IPS-18a (cell line): ENCODE results near the gene NOS2.
"Not testable (repeated sequence)": the region's sequence is repeated elsewhere in the genome, so short reads cannot be mapped to it uniquely, and the experiment has no call there.

Experiments
- H3K27ac ChIP-seq: one replicate; pipeline ENCODE4 v1.5.1; 2013; ENCODE audit warnings: low read length
- H3K27me3 ChIP-seq: one replicate; pipeline ENCODE4 v1.6.1; 2013; ENCODE audit warnings: mild to moderate bottlenecking, low read length; ENCODE audit not compliant: control insufficient read depth, insufficient read depth
- H3K36me3 ChIP-seq: one replicate; pipeline ENCODE4 v1.6.1; 2013; ENCODE audit warnings: low read depth, low read length; ENCODE audit not compliant: control insufficient read depth
- H3K4me1 ChIP-seq: one replicate; pipeline ENCODE4 v1.6.1; 2013; ENCODE audit warnings: low read depth, low read length; ENCODE audit not compliant: control insufficient read depth
- H3K4me3 ChIP-seq: one replicate; pipeline ENCODE4 v1.5.1; 2013; ENCODE audit warnings: low read length
- H3K9ac ChIP-seq: one replicate; pipeline ENCODE4 v1.6.1; 2013; ENCODE audit warnings: mild to moderate bottlenecking, low read length, moderate library complexity
- H3K9me3 ChIP-seq: one replicate; pipeline ENCODE4 v1.6.1; 2013; ENCODE audit warnings: low read depth, low read length; ENCODE audit not compliant: control insufficient read depth

NOS2 gene

DNA sequence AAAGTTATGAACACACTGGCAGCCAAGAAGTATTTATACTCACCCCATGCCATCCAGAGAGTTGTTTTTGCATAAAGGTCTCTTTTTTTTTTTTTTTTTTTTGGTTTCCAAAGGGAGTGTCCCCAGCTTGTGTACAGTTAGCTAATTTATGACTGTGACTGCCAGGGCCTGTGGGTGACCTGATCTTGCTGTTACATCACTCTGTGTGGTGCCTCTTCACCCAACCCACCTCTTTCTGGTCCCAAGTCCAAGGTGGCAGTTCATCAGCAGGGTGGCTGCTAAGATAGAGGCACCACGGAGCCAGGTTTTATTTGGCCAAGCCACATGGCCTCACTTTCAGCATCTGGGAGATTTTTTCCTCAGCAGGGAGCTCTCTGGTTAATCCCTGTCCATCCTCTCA lies at the start of gene NOS2:
Gene NOS2 (minus strand): TSS at position 8 of the 400 bp plus-strand sequence. CDS start 1,720 bp downstream, outside the sequence.
- Histone ChIP-seq H3K9me3 (no peaks in the 10 kb centered on the region), H3K36me3 (no peaks in the 10 kb centered on the region), H3K4me3 (no peak within 1 kb of the TSS), H3K9ac (no peak within 1 kb of the TSS), H3K27ac (no peak within 1 kb of the TSS), H3K4me1 (peaks cover under 1% of the 10 kb centered on the region), H3K27me3 (no peaks in the 10 kb centered on the region)

DNA sequence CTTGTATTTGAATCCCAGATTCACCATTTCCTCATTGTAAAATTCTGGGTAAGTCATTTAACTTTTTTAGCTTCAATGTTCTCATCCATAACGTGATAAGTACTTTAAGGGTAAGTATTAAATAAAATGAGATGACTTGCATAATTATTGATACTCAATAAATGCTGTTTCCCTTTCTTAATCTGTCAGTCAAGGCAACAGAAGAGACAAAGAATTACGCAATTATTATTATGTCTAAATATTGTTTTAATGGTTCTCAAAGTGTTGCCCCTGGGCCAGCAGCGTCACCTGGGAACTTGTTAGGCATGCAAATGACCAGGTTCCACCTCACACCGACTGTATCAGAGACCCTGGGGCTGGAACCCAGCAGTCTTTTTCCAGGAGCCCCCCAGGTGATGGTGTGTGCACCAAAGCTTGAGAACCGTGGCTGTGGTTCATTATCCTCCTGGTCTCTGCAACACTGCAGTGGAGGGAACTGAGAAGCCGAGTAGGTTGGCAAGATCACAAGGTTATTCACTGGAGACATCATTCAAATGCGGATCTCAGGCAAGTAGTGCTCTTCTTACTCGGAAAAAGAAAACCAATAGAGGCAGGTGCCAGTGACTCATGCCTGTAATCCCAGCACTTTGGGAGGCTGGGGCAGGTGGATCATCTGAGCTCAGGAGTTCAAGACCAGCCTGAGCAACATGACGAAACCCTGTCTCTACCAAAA lies 49.3 kb upstream of the NOS2 start:
- Histone ChIP-seq H3K27me3 (no peaks in the 10 kb centered on the region), H3K4me1 (no peaks in the 10 kb centered on the region), H3K27ac (no peak overlapping the region), H3K36me3 (no peaks in the 10 kb centered on the region), H3K4me3 (no peak overlapping the region), H3K9ac (no peak overlapping the region), H3K9me3 (no peaks in the 10 kb centered on the region)

DNA sequence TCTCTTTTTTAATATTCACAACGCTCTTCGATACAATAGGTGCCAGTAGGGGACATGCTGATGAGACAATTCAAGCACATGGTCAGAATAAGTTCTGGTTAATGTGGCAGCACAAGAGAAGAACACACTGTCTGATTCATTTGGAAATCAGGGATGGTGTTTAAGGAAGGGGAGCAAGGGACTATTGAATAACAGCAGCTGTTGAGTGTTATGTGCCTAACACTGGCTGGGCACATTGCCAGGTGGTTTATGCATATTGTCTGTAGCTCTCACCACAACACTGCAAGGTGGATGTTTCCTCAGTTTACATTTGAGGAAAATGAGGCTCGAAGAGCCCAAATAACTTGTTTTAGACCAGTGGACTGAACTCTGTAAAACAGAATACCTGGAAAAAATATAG lies 48.6 kb upstream of the NOS2 start:
- H3K4me1 ChIP-seq, result no peaks in the 10 kb centered on the region
- no peak overlapping the region for H3K27ac ChIP-seq
- no peaks in the 10 kb centered on the region for H3K36me3 ChIP-seq
- H3K9ac ChIP-seq, result no peak overlapping the region
- H3K27me3 ChIP-seq, result no peaks in the 10 kb centered on the region
- no peaks in the 10 kb centered on the region for H3K9me3 ChIP-seq
- no peak overlapping the region for H3K4me3 ChIP-seq

DNA sequence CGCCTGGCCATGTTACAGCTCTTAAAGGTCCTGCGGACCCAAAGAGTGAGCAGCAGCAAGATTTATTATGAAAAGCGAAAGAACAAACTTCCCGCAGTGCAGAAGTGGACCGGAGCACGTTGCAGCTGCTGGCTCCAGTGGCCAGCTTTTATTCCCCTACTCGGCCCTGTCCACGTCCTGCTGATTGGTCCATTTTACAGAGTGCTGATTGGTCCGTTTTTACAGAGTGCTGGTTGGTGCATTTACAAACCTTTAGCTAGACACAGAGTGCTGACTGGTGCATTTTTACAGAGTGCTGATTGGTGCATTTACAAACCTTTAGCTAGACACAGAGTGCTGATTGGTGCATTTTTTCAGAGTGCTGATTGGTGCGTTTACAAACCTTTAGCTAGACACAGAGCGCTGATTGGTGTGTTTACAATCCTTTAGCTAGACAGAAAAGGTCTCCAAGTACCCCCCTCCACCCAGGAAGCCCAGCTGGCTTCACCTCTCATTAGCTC lies 46.5 kb upstream of the NOS2 start:
- H3K27ac ChIP-seq, H3K9ac ChIP-seq, H3K4me3 ChIP-seq, H3K36me3 ChIP-seq, H3K4me1 ChIP-seq, H3K9me3 ChIP-seq, H3K27me3 ChIP-seq: not testable (repeated sequence)

DNA sequence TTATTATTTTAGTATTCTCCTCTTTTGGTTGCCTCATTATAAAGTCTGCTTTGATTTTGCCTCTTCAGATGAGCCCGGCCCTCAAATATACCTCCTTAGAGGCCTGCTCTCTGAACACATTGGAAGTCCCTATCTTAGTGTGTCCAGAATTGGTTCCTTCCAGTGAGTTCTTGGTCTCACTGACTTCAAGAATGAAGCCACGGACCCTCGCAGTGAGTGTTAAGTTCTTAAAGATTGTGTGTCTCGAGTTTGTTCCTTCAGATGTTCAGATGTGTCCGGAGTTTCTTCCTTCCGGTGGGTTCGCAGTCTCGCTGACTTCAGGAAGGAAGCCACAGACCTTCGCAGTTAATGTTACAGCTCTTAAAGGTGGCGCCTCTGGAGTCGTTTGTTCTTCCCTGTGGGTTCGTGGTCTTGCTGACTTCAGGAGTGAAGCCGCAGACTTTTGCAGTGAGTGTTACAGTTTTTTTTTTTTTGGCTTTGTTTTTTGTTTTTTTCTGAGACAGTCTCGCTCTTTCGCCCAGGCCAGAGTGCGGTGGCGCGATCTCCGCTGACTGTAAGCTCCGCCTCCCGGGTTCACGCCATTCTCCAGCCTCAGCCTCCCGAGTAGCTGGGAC lies 45.8 kb upstream of the NOS2 start:
- no peaks in the 10 kb centered on the region for H3K36me3 ChIP-seq
- H3K9me3 ChIP-seq, result no peaks in the 10 kb centered on the region
- H3K27me3 ChIP-seq, result no peaks in the 10 kb centered on the region
- no peak overlapping the region for H3K4me3 ChIP-seq
- H3K9ac ChIP-seq, result no peak overlapping the region
- H3K27ac ChIP-seq, result no peak overlapping the region
- H3K4me1 ChIP-seq, result no peaks in the 10 kb centered on the region

DNA sequence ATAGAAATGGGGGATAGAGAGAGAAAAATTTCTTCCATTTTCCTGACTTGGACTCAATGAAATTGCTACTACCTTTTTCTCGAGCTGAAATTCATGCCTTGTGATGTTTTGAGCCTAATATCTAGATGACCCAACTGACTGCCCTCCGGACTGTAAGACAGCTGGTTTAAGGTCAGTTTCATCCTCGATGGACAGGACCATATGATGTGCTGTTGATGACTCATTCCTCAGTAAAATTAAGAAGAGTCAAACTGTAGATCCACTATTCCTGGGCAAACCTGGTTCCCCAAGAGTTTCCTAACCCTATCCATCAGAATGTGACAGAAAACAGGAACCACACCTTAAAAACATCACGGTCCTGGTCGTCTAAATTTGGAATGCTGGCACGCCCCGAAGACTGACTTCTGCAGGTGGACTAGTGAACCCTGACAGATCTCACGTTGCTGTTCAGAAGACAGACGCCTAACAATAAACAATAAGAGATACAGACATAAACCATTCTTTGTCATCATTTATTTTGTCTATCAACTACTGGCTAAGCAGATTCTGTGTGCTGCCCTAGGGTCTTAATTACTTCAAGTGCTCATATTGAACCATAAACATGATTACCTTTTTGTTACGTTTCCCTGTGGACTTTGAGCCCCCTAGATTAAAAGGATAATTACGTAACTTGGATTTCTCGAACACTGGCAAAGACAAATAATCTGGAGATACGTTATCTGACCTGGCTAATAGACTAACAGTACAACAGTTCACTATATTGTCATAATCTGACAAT lies 45.1 kb upstream of the NOS2 start:
- no peaks in the 10 kb centered on the region for H3K4me1 ChIP-seq
- H3K27me3 ChIP-seq, result no peaks in the 10 kb centered on the region
- no peak overlapping the region for H3K27ac ChIP-seq
- no peak overlapping the region for H3K4me3 ChIP-seq
- H3K36me3 ChIP-seq, result no peaks in the 10 kb centered on the region
- H3K9me3 ChIP-seq, result no peaks in the 10 kb centered on the region
- no peak overlapping the region for H3K9ac ChIP-seq

DNA sequence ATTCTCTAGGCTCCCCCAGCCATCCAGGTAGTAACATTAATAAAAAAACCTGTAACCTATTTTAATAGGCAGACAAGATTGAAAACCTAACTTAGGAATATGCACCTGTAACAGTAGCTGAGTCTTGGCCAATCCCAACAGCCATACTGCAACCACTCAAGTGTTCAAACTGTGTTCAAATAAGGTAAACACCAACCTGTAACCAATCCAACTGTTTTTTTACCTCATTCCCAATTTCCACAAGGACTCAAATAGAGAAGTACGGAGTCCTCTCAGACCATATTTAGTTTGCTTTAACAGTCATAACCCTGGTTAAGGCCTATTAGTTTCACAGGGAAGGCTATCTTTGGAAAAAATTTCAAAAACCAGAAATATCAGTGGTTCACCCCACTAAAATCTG lies 40.4 kb upstream of the NOS2 start:
- H3K27me3 ChIP-seq, result no peaks in the 10 kb centered on the region
- no peak overlapping the region for H3K9ac ChIP-seq
- H3K4me3 ChIP-seq, result no peak overlapping the region
- H3K9me3 ChIP-seq, result no peaks in the 10 kb centered on the region
- no peaks in the 10 kb centered on the region for H3K36me3 ChIP-seq
- H3K4me1 ChIP-seq, result peaks cover 4% of the 10 kb centered on the region
- no peak overlapping the region for H3K27ac ChIP-seq

DNA sequence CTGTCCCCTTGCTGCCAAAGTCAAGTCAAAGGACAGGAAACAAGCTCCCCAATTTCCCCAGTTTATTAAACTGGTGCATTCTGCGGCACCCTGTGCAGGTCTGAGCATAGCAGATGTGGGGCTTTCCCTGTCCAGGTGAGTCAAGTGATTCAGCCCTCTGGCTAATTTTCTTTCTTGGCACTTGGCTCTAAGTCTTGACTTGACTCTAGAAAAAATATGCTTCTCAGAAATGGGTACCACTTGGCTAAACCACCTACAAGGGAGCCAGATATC lies 40.0 kb upstream of the NOS2 start:
- H3K36me3 ChIP-seq, H3K27me3 ChIP-seq, H3K9ac ChIP-seq, H3K9me3 ChIP-seq, H3K4me3 ChIP-seq, H3K4me1 ChIP-seq, H3K27ac ChIP-seq: not testable (repeated sequence)

DNA sequence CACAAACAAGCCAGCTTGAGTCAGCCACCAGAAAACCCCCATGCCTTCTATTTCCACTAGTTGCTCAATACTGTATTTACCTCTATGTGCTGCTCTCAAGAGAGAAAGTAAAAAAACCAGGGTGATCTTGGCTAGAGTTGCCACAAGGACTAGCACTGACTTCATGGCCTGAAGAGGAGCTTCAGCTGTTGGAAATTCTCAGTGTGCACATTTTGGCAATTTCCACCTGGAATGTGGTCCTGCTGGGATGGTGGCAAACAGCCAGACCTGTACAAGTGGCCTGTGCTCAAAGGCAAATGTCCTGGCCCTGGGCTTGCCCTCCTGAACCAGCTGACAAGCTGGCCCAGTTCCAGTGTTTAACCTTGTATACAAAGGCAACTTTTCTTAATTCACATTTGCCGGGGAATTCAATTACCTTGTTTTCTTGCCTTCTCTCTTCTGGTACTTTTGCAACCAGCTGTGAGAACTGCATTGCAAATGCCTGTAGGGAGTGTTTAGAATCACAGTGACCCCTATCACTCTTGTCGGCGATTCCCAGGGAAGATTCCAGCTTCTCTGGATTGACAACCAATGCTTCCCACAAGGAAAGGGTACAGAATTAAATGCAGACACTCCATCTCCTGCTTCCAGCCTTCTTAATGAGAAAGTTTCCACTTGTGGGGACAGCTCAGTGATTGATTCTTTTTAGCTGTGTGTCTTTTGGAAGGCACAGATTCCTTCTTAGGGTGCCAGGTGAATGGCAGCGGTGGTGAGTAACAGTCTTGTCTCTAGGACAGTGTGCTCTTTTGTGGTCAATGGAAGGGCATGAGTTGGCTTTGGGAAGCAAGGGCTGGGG lies 39.5 kb upstream of the NOS2 start:
- H3K27ac ChIP-seq, H3K4me1 ChIP-seq, H3K36me3 ChIP-seq, H3K4me3 ChIP-seq, H3K9me3 ChIP-seq, H3K9ac ChIP-seq, H3K27me3 ChIP-seq: not testable (repeated sequence)

DNA sequence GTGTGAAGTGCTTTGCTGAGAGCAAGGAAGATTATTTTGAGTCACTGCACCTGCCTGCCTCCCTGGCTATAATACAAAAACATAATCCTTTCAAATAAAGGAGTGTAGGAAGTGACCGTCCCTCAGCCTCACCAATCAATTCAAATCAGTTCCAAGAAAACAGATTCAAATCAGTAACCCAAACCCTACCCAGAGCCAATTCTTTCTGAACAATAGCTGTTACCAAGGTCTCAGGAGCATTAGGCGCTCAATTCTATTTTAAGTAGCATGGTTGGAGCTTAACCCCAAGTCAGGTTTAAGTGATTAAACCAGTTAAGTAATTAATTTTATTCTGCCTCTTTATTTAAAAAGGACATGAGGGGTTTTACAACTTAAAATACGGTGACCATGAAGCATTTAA lies 38.3 kb upstream of the NOS2 start:
- H3K27me3 ChIP-seq, H3K4me3 ChIP-seq, H3K9ac ChIP-seq, H3K36me3 ChIP-seq, H3K4me1 ChIP-seq, H3K27ac ChIP-seq, H3K9me3 ChIP-seq: not testable (repeated sequence)

DNA sequence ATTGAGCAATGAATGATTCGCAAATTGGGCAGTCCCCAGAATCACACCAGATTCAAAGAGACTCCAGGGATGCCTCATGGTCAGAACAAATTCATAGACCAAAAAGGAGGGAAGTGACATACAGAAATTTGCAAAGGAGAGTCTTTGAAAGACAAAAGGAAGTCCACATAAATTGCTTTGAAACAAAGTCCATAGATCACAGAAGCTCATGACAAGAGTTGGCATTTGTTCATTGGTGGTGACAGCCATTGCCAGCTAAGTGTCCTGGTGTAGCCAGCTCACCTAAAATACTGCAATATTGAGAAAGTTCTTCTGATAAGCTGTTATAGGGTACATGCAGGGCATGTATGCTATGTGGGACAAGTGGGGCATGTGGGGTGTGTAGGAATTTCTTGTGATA lies 37.4 kb upstream of the NOS2 start:
- not testable (repeated sequence) for H3K4me1 ChIP-seq, H3K36me3 ChIP-seq, H3K4me3 ChIP-seq, H3K9me3 ChIP-seq, H3K9ac ChIP-seq, H3K27ac ChIP-seq, H3K27me3 ChIP-seq
